Stimulated activated CD4-positive, alpha-beta T cell treated with anti-CD3 and anti-CD28 coated beads, Interleukin-2, amount 100 ng/mL, for 48 hours (primary cell): ENCODE measurements around the gene IFT74.
"Not testable (repeated sequence)": the region's sequence is repeated elsewhere in the genome, so short reads cannot be mapped to it uniquely, and the experiment has no call there.

Experiments used
- DNase-seq, 2 donors: peaks; one replicate each; pipeline ENCODE4 v3.0.0-alpha.2; 2020

Gene IFT74

GRCh38 chr9:27085456-27085855 lies 129.2 kb downstream of the IFT74 start:
- DNase-seq, result no peak

DNA sequence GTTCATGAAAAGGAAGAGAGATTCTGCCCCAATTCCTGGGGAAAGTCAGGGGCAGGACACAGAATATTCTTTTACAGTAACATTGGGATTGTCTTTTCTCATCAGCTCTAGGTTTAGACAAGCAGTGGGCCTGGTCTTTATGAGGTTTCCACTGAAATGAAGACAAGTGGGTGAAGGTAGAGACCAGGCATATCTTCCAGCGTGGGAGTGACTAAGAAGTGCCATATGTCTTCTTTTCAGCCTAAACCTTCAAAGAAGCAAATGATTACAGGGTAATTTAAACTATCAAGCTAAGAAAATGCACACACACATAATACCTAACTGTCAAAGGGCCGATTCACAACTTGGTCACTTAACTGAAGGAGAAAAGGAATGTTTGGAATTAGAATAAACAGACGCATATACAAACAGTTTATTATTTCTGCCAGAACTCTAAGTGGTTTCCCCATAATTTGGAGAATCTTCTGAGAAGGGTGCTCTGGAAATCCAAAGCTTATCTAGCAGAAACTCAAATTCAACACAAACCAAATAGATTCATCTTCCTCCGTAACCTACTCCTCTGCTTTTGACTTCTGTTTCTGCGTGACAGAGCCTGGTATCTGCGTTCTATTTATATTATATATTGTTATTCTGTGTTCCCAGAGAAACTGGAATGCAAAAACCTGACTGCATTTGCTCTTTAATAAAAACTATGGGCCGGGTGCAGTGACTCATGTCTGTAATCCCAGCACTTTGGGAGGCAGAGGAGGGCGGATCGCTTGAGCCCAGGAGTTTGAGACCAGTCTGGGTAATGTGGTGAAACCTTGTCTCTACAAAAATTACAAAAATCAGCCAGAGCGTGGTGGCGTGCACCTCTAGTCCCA lies 130.8 kb downstream of the IFT74 start:
- DNase-seq, result no peak

DNA sequence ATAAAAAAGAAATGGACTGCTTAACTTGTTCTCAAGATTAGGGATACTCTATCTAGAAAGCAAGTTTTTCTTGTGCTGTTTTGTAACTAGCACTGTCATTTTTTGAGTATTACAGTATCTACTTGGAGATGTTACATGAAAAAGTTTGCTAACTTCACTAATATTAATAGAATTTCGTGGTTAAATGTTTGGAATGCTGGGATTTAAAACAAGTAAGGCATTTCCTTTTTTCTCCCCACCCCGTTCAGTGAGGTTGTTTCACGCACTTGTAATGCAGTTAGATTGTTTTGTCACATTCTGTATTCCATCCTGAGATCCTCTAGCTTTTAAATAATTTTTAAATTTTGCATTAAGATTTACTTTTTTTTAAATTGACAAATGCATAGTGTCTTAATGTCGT lies 132.8 kb downstream of the IFT74 start:
- no peak for DNase-seq

- DNase-seq, result no peak
Observed at GRCh38 chr9:27089706-27090105, 133.5 kb downstream of the IFT74 start.

DNA sequence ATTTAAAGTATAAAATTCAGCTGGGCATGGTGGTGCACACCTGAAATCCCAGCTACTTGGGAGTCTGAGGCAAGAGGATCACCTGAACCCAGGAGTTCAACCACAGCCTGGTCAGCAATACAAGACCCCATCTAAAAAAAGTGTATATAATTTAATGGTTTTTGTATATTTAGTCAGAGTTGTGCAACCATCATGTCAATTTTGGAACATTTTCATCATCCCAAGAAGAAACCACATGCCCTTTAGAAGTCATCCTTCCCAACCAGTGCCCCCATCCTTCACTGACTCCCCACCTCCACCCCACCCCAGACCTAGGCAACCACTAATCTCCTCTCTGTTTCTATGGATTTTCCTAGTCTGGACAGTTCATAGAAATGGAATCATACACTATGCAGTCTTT lies 134.0 kb downstream of the IFT74 start:
- no peak for DNase-seq

DNA sequence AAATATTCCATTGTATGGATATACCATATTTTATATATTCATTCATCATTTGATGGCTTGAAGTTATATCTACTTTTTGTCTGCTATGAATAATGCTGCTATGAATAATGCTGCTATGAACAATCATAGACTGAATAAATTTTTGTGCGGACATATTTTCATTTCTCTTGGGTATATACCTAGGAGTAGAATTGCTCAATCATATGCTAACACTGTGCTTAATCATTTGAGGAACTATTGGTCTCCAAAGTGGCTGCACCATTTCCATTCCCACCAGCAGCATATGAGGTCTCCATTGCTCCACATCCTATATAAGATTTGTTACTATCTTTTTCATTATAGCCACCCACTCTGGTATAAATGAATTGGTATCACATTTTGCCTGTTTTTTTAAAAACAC lies 134.5 kb downstream of the IFT74 start:
- DNase-seq, result no peak

DNA sequence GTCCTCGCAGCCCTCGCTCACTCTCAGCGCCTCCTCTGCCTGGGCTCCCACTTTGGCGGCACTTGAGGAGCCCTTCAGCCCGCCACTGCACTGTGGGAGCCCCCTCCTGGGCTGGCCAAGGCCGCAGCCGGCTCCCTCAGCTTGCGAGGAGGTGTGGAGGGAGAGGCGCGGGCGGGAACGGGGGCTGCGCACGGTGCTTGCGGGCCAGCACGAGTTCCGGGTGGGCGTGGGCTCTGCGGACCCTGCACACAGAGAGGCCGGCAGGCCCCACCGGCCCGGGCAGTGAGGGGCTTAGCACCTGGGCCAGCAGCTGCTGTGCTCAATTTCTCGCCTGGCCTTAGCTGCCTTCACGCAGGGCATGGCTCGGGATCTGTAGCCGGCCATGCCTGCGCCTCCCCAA lies 136.3 kb downstream of the IFT74 start:
- DNase-seq, result not testable (repeated sequence)

- not testable (repeated sequence) for DNase-seq
Observed at GRCh38 chr9:27093384-27094067, 137.3 kb downstream of the IFT74 start.

- DNase-seq, result no peak
Observed at GRCh38 chr9:27094640-27095298, 138.6 kb downstream of the IFT74 start.

- DNase-seq, result no peak
Observed at GRCh38 chr9:27107241-27107640, 151.0 kb downstream of the IFT74 start.

- no peak for DNase-seq
Observed at GRCh38 chr9:27108981-27109541, 152.8 kb downstream of the IFT74 start, which contains the start of gene TEK. TSS of gene TEK (plus strand) at chr9:27109225. CDS start at chr9:27109591, 366 bp downstream.

DNA sequence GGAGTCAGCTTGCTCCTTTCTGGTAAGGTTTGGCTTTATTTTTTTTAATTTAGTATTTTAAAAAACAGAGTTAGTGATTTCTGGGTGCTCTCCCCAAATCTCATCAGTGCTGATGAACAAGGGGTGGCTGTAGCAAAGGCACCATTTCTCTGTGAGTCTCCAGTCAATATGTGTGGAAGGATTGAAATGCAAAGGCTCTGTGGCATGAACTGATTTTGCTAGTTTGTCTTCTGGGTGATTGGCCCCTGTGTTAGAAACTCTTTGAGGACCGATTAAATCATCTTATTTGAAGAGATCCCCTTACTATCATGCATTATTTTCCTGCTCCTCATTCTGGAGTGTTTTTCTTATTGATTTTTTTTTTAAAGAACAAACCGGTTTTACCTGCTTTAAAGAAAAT lies 153.4 kb downstream of the IFT74 start:
- no peak for DNase-seq

DNA sequence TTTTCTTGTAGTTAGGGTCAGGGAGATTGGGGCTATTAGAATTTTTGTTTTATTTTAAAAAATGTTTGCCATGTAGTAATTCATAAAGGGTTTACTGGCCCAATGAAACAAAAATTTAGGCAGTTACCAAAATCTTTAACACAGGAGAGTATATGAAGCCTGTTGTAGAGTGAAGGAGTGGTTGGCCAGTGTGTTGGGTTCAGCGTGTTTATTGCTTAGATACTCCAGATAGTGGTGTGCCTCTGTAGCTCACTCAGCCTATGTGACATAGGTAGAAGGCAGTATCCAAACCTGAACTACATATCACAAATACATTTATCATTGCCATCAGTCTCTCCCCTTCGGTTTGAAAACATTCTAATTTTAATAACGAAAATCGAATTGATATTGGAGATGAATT lies 154.0 kb downstream of the IFT74 start:
- DNase-seq, result no peak

DNA sequence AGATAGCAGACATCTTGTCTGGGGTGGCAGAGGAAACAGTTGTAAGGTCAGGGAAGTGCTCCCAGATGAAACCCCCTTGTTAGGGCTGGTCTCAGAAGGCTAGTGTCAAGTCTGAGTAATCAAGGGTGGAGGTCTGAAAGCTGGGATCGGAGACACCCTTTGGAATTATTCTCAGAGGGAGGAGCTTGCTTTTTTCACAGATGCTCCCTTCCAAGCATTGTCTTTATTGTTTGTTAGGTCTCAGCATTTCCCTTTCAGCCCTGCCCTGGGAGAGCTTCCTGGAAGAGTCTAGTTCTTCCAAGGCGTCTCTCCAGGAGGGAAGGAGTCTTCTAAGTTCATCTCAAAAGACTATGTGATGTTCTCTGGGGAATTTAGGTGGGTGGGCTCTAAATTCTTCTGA lies 156.0 kb downstream of the IFT74 start:
- DNase-seq, result no peak
